GM19328 (cell line): ENCODE results near the gene NKAPL.

Source experiments
- ATAC-seq: cut with Tn5 transposase; IDR thresholded peaks from one replicate; pipeline ENCODE4 v1.9.1; 2021; ENCODE audit warnings: mild to moderate bottlenecking, moderate library complexity; ENCODE audit not compliant: unreplicated experiment

The NKAPL gene

DNA sequence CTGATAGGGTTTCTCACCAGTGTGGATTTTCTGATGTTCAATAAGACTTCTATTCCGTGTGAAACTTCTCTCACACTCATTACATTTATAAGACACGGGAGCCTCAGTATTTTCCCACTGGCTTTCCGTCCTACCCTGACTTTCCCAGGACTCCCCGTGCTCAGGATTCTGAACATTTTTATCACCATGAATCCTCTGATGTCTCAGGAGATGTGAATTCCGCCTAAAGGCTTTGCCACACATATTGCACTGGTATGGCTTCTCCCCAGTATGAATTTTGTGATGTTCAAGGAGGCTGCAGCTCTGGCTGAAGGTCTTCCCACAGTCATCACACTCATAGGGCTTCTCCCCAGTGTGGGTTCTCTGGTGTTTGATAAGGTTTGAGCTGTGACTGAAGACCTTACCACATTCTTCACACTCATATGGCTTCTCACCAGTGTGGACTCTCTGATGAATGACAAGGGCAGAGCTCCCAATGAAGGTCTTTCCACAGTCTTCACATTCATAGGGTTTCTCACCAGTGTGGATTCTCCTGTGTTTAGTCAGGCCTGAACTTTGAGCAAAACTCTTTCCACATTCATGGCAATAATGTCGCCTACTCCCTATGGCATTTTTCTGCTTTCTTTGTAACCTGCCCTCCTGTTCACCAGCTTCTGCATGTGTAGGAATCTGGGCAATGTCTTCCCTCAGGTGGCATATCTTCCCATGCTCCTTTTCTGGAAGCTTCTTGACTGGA, 13.7 kb upstream of the NKAPL start:
- ATAC-seq = no peak

DNA sequence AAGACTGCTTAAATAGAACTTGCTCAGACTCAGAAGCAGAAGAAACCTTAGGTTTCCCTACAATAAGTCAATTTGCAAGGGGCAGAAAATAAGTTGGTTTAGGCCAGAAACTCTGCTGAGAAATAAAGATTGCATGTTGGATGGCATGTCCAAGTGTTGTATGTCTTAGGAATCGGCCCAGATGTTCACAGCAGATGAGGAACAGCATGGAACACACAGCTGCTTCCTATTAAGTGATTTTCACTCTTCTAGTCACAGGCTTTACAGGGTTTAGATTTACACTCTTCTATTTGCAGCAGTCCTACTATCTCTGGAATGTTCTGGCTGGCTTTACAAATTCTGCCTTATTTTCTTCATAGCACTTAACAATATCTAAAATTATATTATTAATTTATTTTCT, 10.2 kb upstream of the NKAPL start:
- no peak for ATAC-seq

DNA sequence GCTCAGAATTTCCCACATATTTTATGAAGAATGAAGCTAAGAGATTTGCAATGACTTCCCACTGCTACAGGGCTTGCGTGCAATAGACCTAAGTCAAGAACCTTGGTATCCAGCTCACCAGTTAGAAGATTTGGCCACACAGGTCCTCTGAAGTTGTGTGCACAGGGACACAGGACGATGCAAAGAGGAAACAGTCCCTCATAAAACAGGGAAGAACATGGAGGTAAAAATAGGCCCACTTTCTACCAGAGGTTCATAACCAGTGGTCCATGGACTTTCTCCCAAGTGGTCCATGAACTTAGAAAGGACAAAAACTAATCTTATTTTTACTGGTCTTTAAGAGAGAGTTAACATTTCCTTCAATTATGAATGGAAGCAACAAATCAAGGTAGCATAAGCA, 8.3 kb upstream of the NKAPL start:
- ATAC-seq = no peak

DNA sequence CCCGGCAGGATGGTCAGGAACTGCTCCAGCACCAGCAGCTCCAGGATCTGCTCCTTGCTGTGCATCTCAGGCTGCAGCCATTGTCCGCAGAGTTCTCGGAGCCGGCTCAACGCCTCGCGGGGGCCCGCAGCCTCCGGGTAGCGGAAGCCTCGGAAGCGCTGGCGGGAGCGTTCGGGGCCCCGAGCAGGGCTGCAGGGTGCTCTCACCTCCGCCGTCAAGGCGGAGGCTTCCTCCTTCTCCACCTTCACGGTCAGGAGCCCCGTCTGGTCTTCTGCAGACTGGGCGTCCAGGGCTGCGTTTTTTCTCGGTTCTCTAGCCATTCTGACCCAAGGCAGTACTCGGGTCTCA, 7.5 kb upstream of the NKAPL start:
- peak; percentile 32 for ATAC-seq

DNA sequence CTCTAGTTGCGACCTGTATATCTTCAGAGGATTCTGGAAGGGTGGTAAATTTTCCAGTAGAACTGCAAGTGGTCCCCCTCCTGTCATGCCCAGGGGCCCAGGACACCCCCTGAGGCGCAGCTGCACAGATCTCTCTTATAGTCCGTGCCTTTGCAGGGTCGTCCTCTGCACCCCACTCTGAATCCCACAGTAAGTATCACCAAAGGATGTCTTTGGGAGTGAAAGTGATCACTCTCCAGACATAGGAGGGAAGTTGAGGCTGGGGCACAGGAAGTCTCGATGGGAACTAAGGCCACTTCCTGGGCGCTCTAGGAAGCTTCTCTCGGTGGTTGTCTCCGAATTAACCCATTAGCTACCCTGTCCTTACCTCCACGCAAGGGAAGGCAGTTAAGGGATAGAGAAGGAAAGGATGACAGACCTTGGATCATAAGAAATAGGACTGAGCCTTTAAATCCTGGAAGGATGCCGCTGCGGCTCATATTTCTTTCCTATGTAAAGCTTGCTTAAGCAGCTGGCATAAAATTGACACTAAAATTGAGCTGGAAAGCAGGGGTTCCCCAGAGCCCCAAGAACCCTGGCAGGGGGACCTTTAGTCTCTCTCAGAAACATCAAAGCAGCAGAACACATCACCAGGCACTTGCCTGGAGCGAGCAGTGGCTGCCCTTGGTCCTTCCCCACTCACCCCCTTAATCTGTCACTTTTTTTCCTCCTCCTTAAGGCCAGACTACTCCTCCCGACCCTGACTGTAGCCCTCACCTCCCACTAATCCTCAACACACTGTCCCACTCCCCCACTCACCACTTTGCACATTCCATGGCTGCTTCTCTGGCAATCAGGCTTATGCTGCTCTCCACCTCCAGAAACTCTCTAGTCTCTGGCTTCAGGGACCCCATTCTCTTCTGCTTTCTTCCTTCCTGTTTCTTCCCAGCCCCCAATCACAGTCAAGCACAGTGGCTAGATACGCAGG, 6.8 kb upstream of the NKAPL start, which contains the start of gene ZKSCAN4:
Gene ZKSCAN4, minus strand, starts transcription at position 261 of the 967 bp plus-strand sequence. CDS start 289 bp downstream, outside the sequence.
- peak; percentile 82 for ATAC-seq

DNA sequence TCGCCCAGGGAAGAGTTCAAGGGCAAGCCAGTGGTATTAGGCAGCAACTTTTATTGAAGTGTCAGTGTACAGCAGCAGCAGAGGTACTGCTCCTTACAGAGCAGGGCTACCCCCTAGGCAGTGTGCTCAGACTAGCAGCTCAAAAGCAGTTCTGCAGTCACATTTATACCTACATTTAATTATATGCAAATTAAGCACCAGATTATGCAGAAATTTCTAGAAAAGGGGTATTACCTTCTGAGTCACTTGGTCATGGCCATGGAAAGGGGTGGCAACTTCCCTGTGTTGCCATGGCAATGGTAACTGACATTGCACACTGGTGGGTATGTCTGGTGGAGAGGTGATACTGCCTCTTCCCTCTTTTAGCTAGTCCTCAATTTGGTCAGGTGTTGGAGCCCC, 5.0 kb upstream of the NKAPL start:
- ATAC-seq = no peak

DNA sequence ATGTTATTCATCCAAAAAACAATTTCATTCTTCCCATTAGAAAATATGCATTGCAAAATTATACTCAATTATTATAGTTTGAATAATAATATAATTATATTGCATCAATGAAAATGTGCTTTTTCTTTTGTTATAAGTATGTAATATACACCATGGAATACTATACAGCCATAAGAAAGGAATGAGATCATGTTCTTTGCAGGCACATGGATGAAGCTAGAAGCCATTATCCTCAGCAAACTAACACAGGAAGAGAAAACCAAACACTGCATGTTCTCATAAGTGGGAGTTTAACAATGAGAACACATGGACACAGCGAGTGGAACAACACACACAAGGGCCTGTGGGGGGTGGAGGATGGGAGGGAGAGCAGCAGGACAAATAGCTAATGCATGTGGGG, 2.1 kb upstream of the NKAPL start:
- no peak for ATAC-seq

DNA sequence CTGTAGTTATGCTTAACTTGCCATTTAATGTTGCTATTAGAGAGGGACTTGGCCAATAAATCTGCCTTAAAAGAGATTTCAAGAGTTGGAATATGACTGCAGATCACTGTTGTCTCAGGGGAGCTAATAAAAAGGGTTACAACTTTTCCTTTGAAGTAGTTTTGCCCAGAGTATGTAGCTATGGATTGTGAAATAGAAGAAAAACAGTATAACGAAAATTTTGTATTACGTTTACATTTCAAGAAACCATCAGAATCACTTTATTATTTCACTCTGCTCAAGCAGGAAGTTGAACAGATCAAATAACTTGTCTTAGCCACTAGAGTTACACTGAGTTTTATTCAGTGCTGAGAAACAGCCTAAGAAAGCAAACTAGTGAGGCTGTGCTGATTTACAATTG, 4.8 kb downstream of the NKAPL start:
- no peak for ATAC-seq

DNA sequence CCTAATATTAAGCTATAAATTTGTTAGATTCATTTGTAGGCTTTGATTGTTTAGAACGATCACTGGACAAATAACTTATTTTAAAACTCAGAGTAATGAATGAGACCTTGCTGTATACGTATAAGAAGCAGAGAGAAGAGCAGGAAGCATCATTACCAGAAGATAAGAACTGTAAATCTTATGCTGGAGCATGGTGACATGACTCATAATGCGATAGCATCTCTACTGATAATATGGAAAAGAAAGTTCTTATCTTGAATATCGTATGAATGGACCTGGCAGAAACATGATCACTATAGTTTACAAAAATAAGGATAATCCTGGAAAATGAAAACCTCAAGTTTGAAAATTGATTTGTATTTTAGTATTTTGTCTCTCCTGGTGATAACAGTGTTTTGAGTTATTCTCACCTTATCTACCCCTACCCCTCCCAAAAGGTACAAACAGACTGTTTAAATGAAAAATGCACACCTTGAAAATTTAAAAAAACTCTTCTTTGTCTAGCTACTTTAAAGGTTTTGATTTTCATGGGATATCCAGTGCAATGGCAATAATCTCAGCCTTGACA, 5.8 kb downstream of the NKAPL start:
- ATAC-seq = no peak

DNA sequence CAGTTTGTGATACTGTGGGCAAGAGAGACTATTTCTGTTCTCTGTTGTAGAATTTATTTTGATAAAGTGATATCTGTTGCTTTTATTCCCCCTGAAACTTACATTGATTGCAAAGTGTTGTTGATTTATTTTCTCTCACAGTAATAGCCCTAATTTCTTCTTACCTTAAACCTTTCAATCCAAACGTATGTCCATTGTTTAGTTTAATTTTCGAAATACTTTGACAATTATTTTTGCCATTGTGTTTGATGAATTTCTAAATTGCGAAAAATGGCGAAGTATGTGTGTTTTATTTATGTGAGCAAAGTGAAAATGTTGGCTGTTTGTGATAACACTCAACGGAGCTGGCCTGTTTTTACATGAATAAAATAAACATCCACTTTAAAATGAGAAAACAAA, 7.5 kb downstream of the NKAPL start:
- no peak for ATAC-seq

DNA sequence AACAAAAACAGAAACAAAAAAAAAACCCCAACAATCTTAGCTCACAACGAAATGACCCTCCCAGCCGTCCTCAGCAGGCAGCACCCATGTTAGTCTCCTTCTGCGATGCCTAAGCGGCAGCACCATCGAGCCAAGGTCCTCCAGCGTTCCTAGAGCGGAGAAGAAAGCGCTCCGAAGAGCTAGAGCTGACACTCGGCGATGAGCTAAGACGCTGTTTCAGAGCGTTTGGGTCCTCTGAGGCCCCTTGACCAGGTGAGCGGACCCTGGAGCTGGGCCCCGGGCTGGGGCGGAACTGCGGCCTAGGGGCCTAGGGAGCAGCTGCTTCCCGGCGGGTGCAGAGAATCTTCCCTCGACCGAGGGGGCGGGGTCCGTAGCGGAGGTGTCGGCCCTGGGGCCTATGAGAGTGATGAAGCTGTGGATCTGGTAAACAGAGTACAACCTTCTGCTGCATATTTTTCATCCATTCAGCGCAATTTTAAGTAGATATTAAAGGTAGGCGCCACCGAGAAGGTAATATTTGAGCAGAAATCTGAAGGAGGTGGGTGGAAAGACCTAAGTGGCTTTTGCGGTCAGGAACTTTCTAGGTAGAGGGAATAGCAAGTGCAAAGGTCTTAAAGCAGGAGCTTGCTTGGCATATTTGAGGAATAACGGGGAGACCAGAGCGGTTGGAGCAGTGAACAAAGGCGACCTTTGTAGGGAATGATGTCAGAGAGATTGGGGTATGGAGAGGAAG, 8.0 kb downstream of the NKAPL start, which contains the start of gene ZSCAN26:
Gene ZSCAN26, plus strand, starts transcription at position 182 of the 733 bp plus-strand sequence. CDS start 4,777 bp downstream, outside the sequence.
- ATAC-seq = peak; percentile 93

DNA sequence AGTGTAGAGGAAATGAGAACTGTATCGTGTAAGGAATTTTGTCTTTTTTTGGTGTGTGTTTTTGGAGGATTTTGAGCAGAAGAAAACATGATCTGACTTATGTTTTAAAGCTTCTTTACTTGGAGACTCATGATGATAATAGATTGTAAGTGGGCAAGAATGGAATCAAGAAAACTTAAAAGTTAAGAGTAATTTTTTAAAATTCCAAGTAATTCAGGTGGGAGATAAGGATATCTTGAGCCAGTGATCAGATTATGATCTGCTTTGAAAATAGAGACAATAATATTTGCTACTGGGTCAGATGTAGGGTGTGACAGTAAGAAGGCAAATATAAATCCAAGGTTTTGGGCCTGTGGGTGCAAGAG, 8.6 kb downstream of the NKAPL start:
- no peak for ATAC-seq

DNA sequence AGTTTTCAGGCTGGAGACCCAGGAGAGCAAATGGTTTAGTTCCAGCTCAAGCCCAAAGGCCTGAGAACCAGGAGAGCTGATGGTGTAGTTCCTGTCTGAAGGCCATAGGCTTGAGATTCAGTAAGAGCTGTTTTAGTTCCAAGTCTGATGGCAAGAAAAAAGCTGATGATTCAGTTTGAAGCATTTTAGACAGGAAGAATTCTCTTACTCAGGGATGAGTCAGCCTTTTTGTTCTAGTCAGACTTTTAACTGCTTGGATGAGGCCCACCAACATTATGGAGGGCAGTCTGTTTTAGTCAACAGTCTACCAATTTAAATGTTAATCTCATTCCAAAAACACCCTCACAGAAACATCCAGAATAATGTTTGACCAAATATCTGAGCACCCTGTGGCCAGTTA, 10.4 kb downstream of the NKAPL start:
- no peak for ATAC-seq

DNA sequence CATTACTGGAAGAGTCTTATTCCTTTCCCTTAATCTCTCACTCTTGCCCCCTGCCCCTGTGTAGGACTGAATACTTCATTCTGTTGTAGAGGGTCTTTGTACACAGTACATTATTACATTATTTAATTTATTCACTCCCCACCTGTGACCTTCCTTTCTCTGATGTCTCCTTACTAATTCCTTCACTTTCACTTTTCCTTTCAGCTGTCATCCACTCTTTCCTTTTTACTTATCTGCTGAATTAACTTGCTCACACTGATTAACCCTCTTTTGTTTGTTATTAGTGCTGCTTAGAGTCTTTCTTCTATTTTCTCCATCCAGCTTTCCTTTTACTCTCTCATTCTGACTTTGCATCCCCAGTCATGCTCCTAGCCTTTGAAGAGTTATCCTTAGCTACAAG, 15.8 kb downstream of the NKAPL start:
- no peak for ATAC-seq

DNA sequence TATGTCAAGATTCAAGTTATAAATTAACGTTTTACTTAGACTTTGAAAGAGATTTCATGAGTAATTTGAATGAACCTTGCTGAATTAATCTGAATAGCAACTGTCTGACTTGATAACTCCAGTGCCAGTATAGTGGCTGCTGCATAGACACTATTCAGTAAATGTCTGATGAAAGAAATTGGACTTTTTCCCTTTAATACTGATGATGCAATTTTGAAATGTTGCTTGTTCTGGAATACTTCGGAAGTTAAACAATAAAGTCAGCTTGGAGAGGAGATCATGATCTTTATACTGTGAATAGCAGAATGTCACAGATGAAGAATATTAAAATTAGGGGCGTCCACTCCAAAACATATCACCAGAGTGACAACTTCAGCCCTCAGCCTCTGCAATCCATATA, 18.6 kb downstream of the NKAPL start:
- no peak for ATAC-seq

DNA sequence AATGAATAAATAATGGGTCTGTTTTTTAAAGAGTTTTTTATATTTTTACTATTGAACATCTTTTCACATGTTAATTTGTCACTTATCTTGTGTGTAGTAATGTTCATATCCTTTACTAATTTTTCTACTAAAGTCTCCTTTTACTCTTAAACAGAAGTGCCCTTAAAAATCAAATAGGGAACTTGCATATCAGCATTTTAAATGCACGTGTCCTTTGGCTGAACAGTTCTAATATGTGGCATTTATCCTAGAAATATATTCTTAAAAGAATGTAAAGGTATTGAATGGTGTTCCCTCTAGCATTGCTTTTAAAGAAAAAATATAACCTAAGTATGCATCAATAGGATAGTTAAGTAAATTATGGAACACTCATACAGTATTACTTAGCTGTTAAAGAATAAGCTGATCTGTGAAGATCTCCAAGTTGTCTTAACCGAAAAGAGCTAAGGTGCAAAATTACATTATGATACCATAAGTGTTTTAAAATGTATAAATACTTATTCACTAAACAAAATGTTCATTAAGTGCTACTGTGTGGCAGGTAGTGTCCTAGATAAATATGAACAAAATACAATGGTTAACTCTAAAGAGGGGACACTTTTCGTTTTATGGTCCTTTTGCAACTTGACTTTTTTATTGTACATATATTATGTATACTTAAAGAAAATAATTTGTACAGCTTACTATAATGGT, 21.6 kb downstream of the NKAPL start:
- no peak for ATAC-seq

DNA sequence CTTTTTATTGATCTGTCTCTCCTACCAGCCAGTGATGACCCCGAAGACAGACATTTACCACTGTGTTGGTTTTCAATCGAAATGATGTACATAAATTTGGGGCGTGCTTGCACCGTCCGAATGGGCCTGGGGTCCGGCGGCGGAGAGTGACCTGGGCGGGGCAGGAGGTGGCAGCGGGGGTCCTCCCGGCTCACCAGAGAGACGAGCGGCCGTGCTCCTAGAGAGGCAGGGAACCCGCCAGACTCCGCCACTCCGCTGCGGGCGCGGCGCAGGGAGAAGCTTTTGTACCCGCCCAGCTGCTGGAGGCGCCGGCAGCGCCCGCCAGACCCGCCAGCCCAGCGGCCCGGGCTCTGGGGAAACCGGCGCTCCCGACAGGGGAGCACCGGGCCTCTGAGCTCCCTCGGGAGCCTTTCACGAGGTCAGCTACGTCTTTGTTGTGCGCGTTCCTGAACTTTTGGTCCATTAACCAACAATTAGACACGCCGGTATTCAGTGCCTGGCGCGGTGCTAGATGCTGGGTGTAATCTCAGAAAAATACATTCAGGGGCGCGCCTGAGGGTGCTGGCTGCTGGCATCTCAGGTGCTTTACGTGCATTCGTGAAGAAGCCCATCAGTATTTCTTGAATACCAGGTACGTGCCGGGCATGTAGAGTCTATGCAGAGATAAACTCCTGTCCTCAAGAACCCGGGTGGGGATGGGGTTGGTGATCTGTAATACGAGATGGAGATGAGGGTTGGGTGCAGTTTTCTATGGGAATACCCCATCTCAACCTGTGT, 22.4 kb downstream of the NKAPL start, which contains the start of gene PGBD1:
Gene PGBD1, plus strand, starts transcription at position 285 of the 777 bp plus-strand sequence. CDS start 2,242 bp downstream, outside the sequence.
- peak; percentile 94 for ATAC-seq

DNA sequence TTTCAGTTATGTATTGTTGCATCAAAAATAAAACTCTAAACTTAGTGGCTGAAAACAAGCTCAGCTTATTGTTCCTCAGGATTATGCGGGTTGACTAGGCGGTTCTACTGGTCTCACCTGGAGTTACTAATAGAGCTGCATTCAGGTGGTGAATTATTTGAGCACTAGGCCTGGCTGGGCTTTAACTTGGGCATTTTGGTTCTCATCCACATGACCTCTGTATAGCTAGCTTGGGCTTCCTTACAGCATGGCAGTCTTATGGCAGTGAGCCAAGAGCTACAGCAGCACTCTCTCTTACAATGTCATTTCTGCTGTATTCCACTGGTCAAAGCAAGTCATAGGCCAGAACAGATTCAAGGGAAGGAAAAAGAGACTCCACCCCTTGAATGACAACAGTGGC, 23.8 kb downstream of the NKAPL start:
- ATAC-seq = no peak

DNA sequence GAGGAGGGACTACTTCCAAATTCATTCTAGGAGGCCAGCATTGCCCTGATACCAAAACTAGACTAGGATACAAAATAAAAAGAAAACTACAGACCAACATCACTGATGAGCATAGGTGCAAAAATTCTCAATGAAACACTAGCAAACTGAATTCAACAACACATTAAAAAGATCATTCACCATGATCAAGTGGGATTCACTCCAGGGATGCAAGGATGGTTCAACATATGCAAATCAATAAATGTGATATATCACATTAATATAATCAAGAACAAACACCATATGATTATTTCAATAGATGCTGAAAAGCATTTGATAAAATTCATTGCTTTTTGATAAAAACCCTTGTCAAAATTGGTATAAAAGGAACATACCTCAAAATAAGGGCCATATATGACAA, 32.5 kb downstream of the NKAPL start:
- no peak for ATAC-seq
